Measurements from ENCODE around the gene RUNX2.

Gene RUNX2

GRCh38 chr6:45677381-45678284 is 349.5 kb downstream of the RUNX2 start:
- DNase-seq (ENCODE audit: low read depth), result peak; percentile 18

DNA sequence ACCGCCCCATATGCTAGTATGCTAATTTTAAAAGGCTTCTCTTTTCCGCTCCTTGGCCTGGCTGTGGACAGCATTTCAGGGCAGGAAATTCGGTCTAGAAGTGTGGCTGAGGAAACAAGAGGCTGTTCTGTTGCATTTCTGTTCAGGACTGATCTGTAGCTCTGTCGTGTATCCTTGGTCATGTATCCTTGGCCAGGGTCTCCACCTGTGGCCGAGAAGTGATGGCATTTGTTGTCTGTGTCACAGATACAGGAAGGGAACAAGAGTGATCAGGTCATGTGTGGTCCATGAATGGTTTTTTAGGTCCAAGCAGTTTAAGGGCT is 350.1 kb downstream of the RUNX2 start:
- DNase-seq (ENCODE audit: low read depth), result no peak

GRCh38 chr6:45679163-45679562 is 351.0 kb downstream of the RUNX2 start:
- no peak for DNase-seq (ENCODE audit: low read depth)

GRCh38 chr6:45679631-45680030 is 351.5 kb downstream of the RUNX2 start:
- no peak for DNase-seq (ENCODE audit: low read depth)

- no peak for DNase-seq (ENCODE audit: low read depth)
Measured at GRCh38 chr6:45681860-45682511, 353.9 kb downstream of the RUNX2 start.

- no peak for DNase-seq (ENCODE audit: low read depth)
Measured at GRCh38 chr6:45684476-45684875, 356.3 kb downstream of the RUNX2 start.

DNA sequence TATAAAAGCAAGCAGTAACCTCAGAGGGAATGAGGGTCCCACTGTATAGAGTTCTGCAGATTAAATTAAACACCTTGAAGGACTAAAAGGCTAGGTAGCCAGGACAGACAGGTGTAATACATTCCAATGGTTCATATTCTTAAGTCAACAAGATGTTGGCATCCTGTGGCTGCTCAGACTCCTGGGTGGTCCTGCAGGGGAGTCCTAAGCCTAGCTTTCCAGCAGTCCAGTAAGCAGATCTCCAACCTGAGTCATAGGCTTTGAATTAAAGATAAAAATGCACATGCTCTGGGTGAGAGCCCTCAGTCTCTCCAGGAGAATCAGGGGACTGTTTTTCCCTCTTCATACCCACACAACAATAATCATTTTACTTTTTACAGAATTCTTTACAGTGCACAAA is 356.9 kb downstream of the RUNX2 start:
- DNase-seq (ENCODE audit: low read depth), result no peak

GRCh38 chr6:45686841-45687569 is 358.9 kb downstream of the RUNX2 start:
- no peak for DNase-seq (ENCODE audit: low read depth)

- DNase-seq (ENCODE audit: low read depth), result no peak
Measured at GRCh38 chr6:45687570-45687969, 359.4 kb downstream of the RUNX2 start.

DNA sequence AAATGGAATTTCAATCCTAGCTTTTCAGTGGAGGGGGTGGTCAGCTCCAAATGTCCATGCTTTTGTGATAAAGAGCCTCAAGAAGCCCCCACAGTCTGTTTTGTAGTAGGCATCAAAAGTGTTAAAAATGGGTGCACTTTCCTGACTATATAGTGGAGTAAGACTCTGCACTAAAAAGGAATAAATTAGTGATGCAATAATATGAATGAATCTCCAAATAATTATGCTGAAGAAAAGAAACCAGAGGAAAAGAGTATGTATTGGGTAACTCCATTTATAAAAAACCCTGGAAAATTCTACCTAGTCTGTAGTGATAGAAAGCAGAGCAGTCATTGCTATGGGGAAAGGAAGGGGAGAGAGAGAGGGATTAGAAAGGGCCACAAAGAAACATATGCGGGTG is 360.1 kb downstream of the RUNX2 start:
- DNase-seq (ENCODE audit: low read depth), result no peak

DNA sequence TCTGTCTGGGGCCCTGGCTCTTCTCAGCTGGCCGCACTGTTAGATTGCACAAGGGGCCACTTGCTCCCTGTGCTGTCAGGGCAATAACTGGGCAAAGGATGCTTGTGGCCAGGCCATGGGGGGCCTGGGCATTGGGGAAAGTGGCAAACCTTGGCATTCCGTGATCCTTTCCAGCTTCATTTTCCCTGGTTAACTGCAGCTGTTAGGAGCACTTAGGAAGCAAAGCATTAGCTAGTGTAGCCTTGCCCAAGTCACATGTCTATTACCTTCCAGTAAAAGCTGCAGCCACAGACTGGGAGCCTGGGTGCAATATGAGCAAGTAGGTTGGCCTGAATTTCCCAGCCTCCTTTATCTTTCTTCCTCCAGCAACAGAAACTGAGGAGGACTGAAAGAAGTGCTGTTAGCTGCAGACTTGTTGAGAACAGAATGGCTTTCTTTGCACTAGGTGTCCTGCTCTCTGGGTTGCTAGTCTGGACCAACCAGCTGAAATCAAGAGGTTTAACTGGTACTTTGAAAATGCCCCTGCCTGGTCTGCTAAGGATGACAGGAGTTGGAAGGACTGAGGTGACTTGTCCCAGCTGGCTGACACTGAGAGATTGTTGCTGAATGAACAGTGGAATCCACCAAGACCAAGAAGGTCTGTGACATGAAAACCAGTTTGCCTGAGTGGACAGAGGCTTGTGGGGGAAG is 361.9 kb downstream of the RUNX2 start:
- DNase-seq (ENCODE audit: low read depth), result no peak

DNA sequence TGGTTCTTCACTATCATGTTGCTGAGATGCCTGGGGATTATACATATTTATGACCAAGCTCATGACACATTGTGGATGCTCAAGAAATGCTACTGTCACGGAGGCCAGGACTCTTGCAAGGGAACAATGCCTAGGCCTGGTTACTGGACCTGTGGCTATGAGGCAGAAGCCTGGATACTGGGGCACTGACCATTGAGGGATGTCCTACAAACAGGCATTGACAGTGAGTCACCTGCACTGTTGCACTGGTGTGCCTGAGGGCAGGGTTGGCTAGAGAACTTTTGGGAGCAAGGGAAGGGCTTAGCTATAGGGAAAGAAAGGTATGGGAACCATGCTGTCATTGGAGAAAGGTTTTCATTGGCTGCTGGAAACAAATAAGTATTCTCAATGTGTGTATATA is 362.7 kb downstream of the RUNX2 start:
- no peak for DNase-seq (ENCODE audit: low read depth)

DNA sequence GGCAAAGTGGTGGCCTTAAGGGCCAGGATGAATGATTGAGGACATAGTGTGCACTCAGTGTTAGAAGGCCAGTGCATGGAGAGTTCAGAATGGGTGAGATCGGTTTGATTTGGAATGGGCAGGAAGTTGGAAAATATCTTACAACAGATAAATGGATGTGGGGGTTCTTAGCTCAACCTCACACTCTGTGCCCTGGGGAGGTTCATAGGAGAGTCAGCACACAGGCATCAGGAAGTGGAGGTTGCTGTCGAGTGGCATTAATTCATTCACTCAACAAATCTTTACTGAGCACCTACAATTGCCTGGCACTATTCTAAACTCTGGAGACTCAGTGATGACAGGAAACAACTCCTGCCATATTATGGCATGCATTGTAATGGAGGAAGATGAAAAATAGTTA is 363.3 kb downstream of the RUNX2 start:
- no peak for DNase-seq (ENCODE audit: low read depth)

DNA sequence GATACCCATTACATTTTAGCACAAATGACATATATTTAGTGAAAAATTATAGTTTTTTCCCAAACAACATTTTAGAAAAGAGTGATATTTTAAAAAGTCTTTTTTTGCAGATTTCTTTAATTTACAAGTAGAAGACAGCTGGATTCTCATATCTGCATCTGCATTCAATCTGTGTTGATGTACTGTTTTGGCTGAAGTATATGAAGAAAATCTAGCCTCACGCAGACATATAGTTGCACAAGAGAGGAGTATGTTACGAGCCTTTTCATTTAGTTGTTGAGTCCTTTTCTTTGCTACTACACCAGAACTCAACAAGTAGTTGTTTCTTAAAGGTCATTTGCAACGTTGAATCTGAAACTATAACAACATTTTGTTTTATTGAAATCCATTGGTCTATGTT is 363.9 kb downstream of the RUNX2 start:
- DNase-seq (ENCODE audit: low read depth), result no peak

- no peak for DNase-seq (ENCODE audit: low read depth)
Measured at GRCh38 chr6:45696738-45697137, 368.6 kb downstream of the RUNX2 start.

- no peak for DNase-seq (ENCODE audit: low read depth)
Measured at GRCh38 chr6:45697605-45698004, 369.5 kb downstream of the RUNX2 start.

DNA sequence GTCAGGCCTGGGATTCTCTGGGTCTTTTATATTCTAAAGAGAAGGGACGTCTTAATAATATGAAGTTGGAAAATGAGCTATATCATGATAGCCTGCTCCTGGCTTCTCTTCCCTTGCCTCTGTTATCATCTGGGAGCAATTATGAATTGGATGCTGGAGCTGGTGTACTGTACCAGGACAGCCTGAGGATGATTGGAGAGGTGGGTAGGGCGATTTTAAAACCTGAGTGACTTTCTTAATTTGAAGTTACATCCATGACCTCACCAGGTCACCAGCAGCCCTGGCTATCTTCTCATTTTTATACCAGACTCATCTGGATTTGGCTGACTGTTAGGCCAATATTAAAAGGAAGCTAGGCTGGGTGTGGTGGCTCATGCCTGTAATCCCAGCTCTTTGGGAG is 369.9 kb downstream of the RUNX2 start:
- DNase-seq (ENCODE audit: low read depth), result no peak

GRCh38 chr6:45699663-45700062 is 371.5 kb downstream of the RUNX2 start:
- no peak for DNase-seq (ENCODE audit: low read depth)

GRCh38 chr6:45702849-45703739 is 375.0 kb downstream of the RUNX2 start:
- no peak for DNase-seq (ENCODE audit: low read depth)

DNA sequence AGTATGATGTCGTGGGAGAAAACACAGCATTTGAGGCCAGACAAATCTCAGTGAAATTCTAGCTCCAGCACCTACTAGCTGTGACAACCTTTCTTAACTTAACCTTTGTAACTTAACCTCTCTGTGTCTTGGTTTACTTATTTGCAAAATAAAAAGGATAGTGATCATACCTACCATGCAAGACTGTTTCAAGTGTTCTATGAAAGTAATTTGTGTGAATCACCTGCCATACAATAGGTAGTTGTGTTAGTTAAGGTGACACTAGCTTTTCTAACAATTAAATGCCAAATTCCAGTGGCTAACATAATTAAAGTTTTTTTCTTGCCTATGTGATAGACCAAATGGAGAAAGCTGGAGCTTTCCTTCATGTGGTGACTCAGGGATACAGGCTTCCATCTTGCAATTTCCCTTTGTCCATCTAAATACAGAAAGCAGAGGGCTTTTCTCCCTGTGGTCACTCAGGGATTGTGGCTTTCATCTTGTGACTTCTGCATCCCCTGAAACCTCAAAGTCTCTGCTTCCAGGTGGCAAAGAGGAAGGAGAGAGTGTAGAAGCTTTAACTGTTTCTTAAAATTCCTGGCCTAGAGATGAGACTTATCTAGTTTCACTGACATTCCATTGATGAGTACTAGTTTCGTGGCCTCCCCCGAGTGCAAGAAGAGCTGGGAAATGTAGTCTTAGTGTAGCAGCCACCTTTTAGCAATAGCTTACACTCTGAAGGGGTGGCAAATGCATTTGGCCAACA is 376.1 kb downstream of the RUNX2 start:
- DNase-seq (ENCODE audit: low read depth), result no peak
